NCI-H2029 (cell line): Measurements from ENCODE around the gene BLNK.
"Not testable (repeated sequence)": the region's sequence is repeated elsewhere in the genome, so short reads cannot be mapped to it uniquely, and the experiment has no call there.

Source experiments
- DNase-seq: peaks from one replicate; lab custom pipeline; 2025; lab: John Stamatoyannopoulos, UW

Gene BLNK

GRCh38 chr10:96225119-96225518, 46.2 kb downstream of the BLNK start:
- DNase-seq, result peak; percentile 6

- no peak for DNase-seq
Observed at GRCh38 chr10:96222908-96223307, 48.5 kb downstream of the BLNK start.

DNA sequence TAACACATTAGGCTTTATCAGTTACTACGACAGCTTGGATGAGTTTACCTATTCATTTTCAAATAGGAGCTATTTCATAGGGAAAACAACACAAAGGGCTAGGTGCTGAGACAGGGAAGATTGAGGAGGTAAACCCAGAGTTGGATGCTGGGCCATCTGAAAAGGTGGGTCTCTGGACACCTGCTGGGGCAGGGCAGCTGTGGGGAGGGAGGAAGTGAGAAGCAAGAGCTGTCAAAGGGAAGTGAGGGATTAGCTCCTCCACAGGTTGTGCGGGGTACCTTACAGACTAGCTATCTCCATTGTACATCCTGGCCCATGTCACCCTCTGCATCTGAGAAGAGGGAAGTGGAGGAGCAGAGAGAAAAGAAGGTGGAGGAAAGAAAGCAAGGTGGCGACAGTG, 48.9 kb downstream of the BLNK start:
- DNase-seq, result no peak

- no peak for DNase-seq
Observed at GRCh38 chr10:96218826-96219225, 52.5 kb downstream of the BLNK start.

- DNase-seq, result no peak
Observed at GRCh38 chr10:96217711-96218110, 53.7 kb downstream of the BLNK start.

DNA sequence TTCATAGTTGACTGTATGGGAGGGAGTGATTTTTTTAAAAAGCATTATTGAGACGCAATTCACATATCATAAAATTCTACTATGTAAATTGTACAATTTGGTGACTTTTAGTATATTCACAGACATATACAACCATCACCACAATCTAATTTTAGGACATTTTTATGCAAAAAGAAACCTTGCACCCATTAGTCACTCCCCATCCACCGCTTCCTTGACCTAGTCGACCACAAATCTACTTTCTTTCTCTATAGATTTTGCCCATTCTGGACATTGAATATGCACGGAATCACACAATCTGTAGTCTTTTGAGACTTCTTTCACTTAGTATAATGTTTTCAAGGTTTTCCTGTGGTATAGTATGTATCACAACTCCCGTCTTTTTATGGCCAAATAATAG, 54.6 kb downstream of the BLNK start:
- DNase-seq, result no peak

- no peak for DNase-seq
Observed at GRCh38 chr10:96212911-96213310, 58.5 kb downstream of the BLNK start.

DNA sequence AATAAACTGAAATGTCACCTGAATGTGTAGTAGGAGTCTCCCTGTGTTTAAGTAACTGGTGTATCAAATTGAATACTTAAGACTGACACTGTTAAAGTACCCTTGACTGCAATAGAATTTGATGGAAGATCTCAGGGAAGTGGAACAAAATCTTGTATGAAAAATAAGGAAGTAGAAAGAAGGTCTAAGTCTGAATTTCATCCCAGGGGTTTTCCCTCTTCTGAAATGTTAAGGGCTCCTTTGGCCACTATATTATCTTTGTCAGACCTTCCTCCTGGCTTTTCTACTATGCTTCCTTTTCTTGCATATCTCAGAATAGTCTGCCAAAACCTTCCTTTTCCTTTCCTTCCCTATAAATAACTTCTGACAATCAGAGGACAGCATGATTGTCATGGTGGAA, 59.6 kb downstream of the BLNK start:
- DNase-seq, result no peak

GRCh38 chr10:96208946-96209345, 62.4 kb downstream of the BLNK start:
- DNase-seq, result no peak

- no peak for DNase-seq
Observed at GRCh38 chr10:96208271-96208670, 63.1 kb downstream of the BLNK start.

- DNase-seq, result no peak
Observed at GRCh38 chr10:96205580-96205979, 65.8 kb downstream of the BLNK start.

- no peak for DNase-seq
Observed at GRCh38 chr10:96201525-96201924, 69.8 kb downstream of the BLNK start.

DNA sequence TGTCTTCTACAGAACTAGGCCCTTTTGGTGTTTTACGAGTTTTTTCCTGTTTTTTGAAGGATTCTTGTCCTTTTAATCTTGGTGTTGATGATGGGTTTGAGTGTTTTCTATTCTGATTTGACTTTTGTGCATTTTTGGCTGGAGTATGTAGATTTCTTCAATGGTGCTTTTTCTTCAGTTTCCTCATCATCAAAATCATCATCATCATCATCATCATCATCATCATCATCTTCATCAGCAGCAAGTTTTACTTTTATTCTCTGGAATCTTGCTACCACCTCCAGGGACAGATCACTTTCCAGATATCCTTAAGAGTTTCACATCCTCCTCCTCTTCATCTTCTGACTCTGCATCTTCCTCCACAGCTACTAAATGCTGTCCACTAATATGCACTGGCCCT, 81.9 kb downstream of the BLNK start:
- DNase-seq, result not testable (repeated sequence)

GRCh38 chr10:96188916-96189315, 82.5 kb downstream of the BLNK start:
- DNase-seq, result no peak

- DNase-seq, result no peak
Observed at GRCh38 chr10:96188421-96188820, 82.9 kb downstream of the BLNK start.

DNA sequence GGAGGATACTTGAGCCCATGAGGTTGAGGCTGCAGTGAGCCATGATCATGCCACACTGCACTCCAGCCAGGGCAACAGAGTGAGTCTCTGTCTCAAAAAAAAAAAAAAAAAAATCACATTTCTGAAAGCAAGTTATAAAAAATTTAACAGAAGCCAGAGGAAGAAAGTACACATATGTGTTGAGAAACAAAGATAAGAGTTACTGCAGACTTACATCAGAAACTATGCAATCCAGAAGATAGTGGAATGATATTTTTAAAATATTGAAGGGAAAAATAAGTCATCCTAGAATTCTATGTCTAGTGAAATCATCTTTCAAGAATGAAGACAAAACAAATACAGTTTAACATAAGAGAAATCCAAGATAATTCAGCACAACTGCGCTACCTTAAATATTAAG, 94.4 kb downstream of the BLNK start:
- DNase-seq, result no peak

DNA sequence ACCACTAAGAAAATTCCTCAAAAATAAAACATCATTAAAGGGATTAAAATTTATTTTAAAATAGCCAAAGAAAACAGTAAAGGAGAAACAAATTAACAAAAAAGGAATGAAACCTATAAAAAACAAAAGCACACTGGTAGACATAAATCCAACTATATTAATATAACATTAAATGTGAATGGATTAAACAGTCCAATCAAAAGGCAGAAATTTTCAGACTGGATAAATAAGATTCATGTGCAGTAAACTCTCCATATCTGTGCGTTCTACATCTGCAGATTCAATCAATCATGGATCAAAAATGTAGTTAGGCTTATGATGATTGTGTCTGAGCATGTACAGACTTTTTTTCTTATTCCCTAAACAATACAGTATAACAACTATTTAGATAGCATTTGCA, 98.7 kb downstream of the BLNK start:
- DNase-seq, result no peak

DNA sequence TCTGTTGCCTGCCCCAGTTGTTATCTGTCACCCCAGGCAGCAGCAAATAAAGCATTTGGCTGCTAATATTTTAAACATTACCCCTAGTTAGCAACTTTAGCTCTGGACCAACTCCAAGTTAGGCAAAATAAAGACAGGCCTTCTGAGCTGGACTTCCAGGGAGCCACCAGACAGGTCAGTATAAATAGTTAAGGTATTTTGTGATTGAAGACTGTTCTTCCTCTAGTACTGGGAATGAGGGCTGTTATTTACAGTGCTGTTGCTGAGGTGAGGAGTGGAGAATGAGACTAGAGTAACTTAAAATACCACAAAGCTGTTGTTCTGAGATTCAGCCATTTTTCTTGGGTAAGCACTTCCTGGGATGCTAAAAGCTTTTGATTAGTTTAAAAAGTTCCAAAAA, 101.1 kb downstream of the BLNK start:
- DNase-seq, result no peak

GRCh38 chr10:96168546-96168945, 102.8 kb downstream of the BLNK start:
- no peak for DNase-seq

- no peak for DNase-seq
Observed at GRCh38 chr10:96165726-96166125, 105.6 kb downstream of the BLNK start.

DNA sequence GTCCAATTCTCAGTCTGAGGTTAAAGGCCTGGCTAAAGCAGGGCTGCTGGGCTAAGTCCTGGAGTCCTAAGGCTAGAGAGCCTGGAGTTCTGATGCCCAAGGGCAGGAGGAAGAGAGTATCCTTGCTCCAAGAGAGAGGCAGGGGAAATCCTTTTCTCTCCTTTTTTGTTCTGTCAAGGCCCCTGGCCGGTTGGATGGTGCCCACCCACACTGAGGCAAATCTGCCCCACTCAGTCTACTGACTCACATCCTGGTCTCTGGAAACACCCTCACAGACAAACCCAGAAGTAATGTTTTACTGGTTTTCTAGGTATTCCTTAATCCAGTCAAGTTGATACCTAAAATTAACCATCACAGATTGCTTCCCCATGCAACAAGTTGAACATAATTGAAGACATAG, 118.3 kb downstream of the BLNK start:
- no peak for DNase-seq

DNA sequence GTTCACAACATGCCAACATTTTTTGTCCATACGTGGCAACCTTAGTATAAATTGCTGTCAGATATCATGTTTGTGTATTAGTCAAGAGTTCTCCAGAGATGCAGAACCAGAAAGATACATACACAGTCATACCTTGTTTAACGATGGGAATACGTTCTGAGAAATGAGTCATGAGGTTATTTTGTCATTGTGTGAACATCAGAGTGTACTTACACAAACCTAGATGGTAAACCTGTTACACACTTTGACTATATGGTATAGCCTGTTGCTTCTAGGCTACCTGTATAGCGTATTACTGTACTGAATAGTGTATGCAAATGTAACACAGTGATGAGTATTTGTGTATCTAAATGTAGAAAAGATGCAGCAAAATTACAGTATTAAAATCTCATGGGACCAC, 118.9 kb downstream of the BLNK start:
- DNase-seq, result no peak
